Upper lobe of right lung (tissue), 1 donor: ENCODE measurements around the gene CTNNA1. TPM values are rescaled to one million over a fixed set of nuclear protein-coding genes. Genes with fewer than 3 reads are reported as not detected.
A peak's percentile ranks its signal among the peaks of the same experiment; 100 is the strongest.

Experiments used
- ATAC-seq: fragments of 200-7000 bp; cut with Tn5 transposase; one replicate; pipeline ENCODE4 v1.9.1; 2020; ENCODE audit warnings: mild to moderate bottlenecking, moderate library complexity
- DNase-seq: peaks from one replicate; pipeline ENCODE4 v3.0.0-alpha.2; 2020
- H3K27ac ChIP-seq: fragments of 200-600 bp; one replicate; pipeline ENCODE4 v1.8.0; 2022
- H3K27me3 ChIP-seq: fragments of 200-600 bp; one replicate; pipeline ENCODE4 v1.8.0; 2022; ENCODE audit warnings: mild to moderate bottlenecking
- H3K36me3 ChIP-seq: fragments of 200-600 bp; one replicate; pipeline ENCODE4 v1.8.0; 2022
- H3K4me1 ChIP-seq: fragments of 200-600 bp; one replicate; pipeline ENCODE4 v1.8.0; 2022
- H3K4me3 ChIP-seq: fragments of 200-600 bp; one replicate; pipeline ENCODE4 v1.8.0; 2022; ENCODE audit warnings: mild to moderate bottlenecking
- H3K9me3 ChIP-seq: fragments of 200-600 bp; one replicate; pipeline ENCODE4 v1.8.0; 2022
- CTCF ChIP-seq: fragments of 200-600 bp; IDR thresholded peaks from one replicate; pipeline ENCODE4 v1.8.0; 2022; ENCODE audit warnings: antibody characterized with exemption
- intact Hi-C: fragments of 100-400 bp; cut with DNase I; formaldehyde crosslinking; loops from one replicate; pipeline ENCODE4 v1.11.0; 2022
- total RNA-seq: library from RNA; stranded (reverse); fragmentation: NEBNext Ultra II Directional; extraction: Animal tissue kit (Norgen Biotek cat#: 25700); gene quantifications from one replicate; pipeline ENCODE4 v1.2.1, GENCODE V29; 2021
- donor health status: DM: no; HTN: yes; CAD: no; lungs with severe emphysema.

Gene CTNNA1
- total RNA-seq, 1 donor from 2014 or later, result 362 TPM

- Histone ChIP-seq H3K9me3 (no peaks in the 10 kb centered on the region), H3K36me3 (peaks cover 25% of the 10 kb centered on the region), H3K4me3 (no peak overlapping the region), H3K27ac (no peak overlapping the region), H3K27me3 (no peaks in the 10 kb centered on the region), H3K4me1 (peaks cover 10% of the 10 kb centered on the region)
- intact Hi-C loops, result no loop called here
- no peak for ATAC-seq
- no peak for TF ChIP-seq CTCF
- DNase-seq, result no peak
These were observed 25.0 kb downstream of the CTNNA1 start for GRCh38 chr5:138778234-138778633.

- TF ChIP-seq CTCF, result no peak
- no peak for ATAC-seq
- intact Hi-C loops, result no loop called here
These were observed 30.8 kb downstream of the CTNNA1 start for GRCh38 chr5:138783976-138784375.

GRCh38 chr5:138784590-138784989 lies 31.4 kb downstream of the CTNNA1 start:
- no peak for DNase-seq
- no peaks in the 10 kb centered on the region for H3K4me1 ChIP-seq
- no peak overlapping the region for H3K27ac ChIP-seq
- TF ChIP-seq CTCF, result no peak
- H3K9me3 ChIP-seq, result no peaks in the 10 kb centered on the region
- H3K36me3 ChIP-seq, result peaks cover 41% of the 10 kb centered on the region
- ATAC-seq, result no peak
- no peaks in the 10 kb centered on the region for H3K27me3 ChIP-seq
- H3K4me3 ChIP-seq, result no peak overlapping the region
- intact Hi-C loops, result no loop called here

More at GRCh38 chr5:138783976-138784375, 30.8 kb downstream of the CTNNA1 start:
- no peaks in the 10 kb centered on the region for H3K9me3 ChIP-seq
- H3K27me3 ChIP-seq, result no peaks in the 10 kb centered on the region
- DNase-seq, result no peak
- no peak overlapping the region for H3K4me3 ChIP-seq
- peaks cover 41% of the 10 kb centered on the region for H3K36me3 ChIP-seq
- H3K27ac ChIP-seq, result no peak overlapping the region
- no peaks in the 10 kb centered on the region for H3K4me1 ChIP-seq

- H3K36me3 ChIP-seq, result peaks cover 15% of the 10 kb centered on the region
- peak; percentile 69 for ATAC-seq
- intact Hi-C loops, result no loop called here
- H3K27ac ChIP-seq, result no peak overlapping the region
- peak; percentile 53 for TF ChIP-seq CTCF
- no peaks in the 10 kb centered on the region for H3K9me3 ChIP-seq
- H3K4me1 ChIP-seq, result peaks cover 23% of the 10 kb centered on the region
- H3K27me3 ChIP-seq, result no peaks in the 10 kb centered on the region
- H3K4me3 ChIP-seq, result no peak overlapping the region
- no peak for DNase-seq
These were observed 36.6 kb downstream of the CTNNA1 start for GRCh38 chr5:138789771-138790242.

GRCh38 chr5:138790684-138791083 lies 37.5 kb downstream of the CTNNA1 start:
- intact Hi-C loops, result no loop called here
- peaks cover 23% of the 10 kb centered on the region for H3K4me1 ChIP-seq
- DNase-seq, result no peak
- H3K27ac ChIP-seq, result no peak overlapping the region
- no peaks in the 10 kb centered on the region for H3K27me3 ChIP-seq
- no peak for ATAC-seq
- no peak overlapping the region for H3K4me3 ChIP-seq
- no peaks in the 10 kb centered on the region for H3K9me3 ChIP-seq
- peaks cover 11% of the 10 kb centered on the region for H3K36me3 ChIP-seq
- TF ChIP-seq CTCF, result no peak

- DNase-seq (no peak), ATAC-seq (no peak)
- intact Hi-C loops, result no loop called here
- Histone ChIP-seq H3K4me1 (peaks cover 23% of the 10 kb centered on the region), H3K36me3 (no peaks in the 10 kb centered on the region), H3K27me3 (no peaks in the 10 kb centered on the region), H3K4me3 (no peak overlapping the region), H3K9me3 (no peaks in the 10 kb centered on the region), H3K27ac (no peak overlapping the region)
- TF ChIP-seq CTCF, result no peak
These were observed 39.1 kb downstream of the CTNNA1 start for GRCh38 chr5:138792195-138792790.
